CD1c-positive myeloid dendritic cell (primary cell): ENCODE measurements around the gene TMEM45B.
"Not testable (repeated sequence)": the region's sequence is repeated elsewhere in the genome, so short reads cannot be mapped to it uniquely, and the experiment has no call there.

Experiments used
- DNase-seq: peaks from one replicate; pipeline ENCODE4 v3.0.0-alpha.2; 2016; ENCODE audit errors: extremely low spot score

Gene TMEM45B

DNA sequence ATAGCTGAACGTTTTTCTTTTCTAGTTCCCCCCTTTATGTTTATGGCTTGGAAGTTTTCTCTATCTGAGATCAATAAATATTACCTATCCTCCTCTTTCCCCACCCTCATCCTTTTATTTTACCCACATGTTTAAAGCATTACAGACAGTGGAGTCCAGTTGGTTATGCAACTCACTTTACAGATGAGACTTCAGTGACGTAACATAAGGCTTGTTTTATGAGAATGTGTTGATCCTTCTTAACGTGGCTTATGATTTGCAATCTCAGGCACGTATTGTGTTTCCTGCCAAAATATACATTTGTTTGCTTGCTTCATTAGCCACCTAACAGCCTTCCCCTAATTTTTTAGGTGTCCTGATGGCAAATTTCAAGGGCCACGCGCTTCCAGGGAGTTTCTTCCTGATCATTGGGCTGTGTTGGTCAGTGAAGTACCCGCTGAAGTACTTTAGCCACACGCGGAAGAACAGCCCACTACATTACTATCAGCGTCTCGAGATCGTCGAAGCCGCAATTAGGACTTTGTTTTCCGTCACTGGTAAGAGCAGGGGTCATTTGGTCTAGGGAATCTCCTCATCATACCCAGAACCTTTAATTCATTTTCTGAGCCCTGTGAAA lies 36.6 kb downstream of the TMEM45B start:
- no peak for DNase-seq

GRCh38 chr11:129853518-129854231 lies 38.0 kb downstream of the TMEM45B start:
- no peak for DNase-seq

GRCh38 chr11:129854232-129854805 lies 38.7 kb downstream of the TMEM45B start:
- no peak for DNase-seq

GRCh38 chr11:129855086-129855485 lies 39.4 kb downstream of the TMEM45B start:
- DNase-seq = no peak

DNA sequence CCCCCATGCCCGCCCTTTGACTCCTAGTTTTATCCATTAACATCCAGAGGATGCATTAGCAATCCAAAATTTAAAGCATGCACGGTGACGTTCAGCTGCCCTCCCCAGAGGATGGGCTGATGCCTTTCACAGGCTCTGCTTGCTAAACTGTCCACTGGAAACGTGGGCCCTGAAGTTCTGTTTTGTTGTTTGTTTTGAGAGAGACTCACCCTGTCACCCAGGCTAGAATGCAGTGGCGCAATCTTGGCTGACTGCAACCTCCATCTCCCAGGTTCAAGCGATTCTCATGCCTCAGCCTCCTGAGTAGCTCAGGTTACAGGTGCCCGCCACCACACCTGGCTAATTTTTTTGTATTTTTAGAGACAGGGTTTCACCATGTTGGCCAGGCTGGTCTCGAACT lies 40.4 kb downstream of the TMEM45B start:
- DNase-seq = no peak

DNA sequence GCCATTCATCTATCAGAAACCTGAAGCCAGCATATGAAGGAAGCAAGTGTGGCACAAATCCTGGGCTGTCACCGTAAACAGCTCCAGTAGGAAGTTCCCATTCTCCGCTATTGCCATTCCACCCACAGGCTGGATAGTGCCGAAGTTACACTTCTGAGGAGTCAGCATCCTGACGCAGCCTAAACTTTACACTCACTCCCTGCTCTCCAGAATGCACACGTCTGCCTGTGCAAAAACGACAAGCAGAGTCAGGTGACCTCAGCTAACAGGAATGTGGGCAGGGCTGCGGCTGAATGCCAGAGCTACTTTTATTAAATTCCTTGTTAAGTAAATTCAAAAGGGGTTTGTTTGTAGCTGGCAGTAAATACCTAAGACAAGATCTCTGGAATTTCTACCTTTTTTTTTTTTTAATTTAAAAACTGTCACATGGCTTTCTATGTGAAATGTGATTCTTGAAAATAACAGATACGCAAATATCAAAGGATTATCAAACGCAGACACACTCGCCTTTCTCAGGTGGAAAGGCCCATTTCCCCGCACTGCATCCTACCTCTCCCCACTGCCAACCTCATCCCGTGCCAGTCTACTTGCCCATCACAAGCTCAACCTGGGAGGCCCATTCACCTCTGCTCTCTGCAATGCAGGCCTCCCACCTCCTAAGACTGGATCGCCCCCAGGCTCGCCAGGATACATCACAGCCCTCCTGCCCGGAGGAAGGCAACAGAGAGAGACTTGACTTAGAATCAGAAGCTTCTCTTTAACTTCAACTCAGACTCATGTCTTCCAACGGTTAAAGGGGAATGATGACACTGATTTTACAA lies 46.3 kb downstream of the TMEM45B start:
- DNase-seq = no peak

DNA sequence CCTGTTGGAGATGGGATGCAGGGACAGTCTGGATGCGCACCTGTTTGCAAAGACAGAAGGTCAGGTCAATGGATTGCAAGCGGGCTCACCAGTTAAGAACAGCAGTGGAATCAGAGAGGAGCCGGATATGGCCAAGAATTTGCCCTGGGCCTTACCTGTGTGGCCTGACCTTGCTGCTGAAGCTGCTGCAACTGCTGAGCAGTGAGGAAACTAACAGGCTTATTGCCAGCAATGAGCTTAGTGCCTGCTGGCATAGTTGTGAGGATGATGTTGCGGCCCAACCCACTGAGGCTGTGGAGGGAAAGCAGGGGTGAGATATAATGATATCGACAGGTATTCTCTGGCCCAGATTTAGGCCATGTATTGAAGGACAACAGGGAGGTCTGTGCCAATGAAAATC lies 49.2 kb downstream of the TMEM45B start:
- no peak for DNase-seq

DNA sequence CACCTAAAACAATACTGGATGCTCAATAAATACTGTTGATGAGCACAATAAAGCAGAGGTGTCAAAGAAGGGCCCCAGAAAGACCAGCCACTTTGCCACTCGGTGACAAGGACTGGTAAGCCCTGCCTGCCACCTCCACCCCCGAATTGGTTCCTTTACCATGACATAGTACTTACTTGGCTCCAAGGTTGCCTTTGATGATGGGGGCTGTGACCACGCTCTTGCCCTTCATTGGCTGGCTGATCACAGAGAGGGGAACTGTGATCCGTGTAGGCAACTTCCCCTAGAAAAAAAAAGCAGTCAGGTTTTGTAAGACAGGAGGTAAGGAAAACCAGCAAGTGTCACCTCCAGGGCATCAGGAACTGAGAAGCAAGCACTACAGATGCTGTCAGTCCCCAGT lies 50.1 kb downstream of the TMEM45B start:
- DNase-seq = peak; percentile 41

DNA sequence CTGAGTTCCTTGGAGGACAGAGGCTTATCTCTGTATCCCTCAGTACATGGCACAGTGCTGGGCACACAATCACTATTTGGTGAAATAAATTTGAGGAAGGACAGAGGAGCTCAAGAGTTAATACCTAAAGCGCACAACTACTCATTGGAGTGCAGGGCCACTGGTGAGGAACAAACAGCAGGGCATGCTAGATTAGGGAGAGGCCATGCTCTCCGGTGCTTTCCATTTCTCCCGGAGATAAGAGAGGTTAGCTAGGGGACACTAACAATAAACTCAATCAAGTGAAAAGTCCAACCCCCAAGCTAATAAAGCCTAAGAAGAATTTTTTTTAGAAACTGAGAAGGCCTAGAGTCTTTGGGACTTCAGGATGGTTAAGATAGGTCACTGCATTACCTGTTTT lies 50.7 kb downstream of the TMEM45B start:
- DNase-seq = no peak

- DNase-seq = not testable (repeated sequence)
These were observed 53.0 kb downstream of the TMEM45B start for GRCh38 chr11:129868626-129869025.

DNA sequence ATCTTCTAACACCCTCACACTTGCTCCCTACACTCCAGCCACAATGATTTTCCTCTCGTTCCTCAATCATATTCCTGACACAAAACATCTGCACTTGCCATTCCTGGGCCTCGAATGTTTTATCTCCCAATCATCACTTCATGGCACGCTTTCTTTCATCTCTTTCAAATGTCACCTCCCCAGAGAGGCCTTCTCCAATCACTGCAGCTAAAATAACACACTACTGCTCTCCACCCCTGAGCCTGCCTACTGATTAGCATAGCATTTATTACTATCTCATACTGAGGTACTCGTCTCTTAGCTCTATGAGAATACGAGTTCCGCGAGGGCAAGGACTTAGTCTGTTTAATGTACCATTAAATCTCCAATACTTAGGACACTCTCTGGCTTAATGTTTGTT lies 56.3 kb downstream of the TMEM45B start:
- DNase-seq = no peak

DNA sequence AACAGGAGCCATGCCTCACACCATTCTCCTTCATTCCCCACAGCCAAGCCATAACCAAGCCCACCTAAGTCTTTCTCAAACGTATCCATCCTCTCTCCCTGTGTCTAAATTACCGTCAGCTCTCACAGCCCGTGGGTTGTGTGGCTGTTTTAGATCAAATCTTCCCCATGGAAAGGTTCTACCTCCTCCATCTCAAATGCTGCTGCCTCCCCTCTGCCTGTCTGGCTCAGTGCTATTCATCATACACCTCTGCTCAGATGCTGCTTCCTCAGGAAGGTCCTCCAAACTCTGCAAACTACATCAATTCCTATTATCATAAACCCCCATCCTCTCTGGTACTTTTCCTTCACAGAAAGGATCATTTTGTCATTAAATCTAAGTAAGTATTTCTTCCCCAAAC lies 64.7 kb downstream of the TMEM45B start:
- no peak for DNase-seq

DNA sequence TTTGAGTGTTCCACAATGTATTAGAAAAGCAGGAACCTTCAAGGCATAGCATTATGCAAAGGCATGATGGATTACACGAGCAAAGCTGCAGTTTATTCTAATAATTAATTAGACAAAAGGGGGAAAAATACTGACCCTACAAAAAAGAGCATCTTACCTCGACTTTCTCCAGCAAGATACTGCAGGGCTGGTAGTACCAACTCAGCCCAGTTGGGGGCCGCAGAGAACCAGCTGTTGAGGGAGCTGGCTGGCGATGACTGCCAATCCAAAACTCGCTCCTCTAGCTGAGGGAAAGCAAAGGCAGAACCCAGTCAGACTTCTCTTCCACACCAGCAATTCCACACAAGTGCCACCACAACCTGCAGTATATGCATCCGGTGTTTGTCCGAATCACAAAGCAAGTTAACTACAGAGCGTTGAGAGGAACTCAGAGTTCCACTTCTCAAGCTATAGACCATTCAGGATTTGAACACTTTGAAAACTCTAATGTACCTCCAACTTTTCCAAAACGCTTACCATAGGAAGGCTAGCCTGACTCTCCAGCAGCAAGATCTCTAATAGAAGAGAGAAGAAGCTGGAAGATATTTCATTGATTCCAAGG lies 66.0 kb downstream of the TMEM45B start:
- peak; percentile 8 for DNase-seq

- DNase-seq = no peak
These were observed 68.9 kb downstream of the TMEM45B start for GRCh38 chr11:129884581-129884980.

DNA sequence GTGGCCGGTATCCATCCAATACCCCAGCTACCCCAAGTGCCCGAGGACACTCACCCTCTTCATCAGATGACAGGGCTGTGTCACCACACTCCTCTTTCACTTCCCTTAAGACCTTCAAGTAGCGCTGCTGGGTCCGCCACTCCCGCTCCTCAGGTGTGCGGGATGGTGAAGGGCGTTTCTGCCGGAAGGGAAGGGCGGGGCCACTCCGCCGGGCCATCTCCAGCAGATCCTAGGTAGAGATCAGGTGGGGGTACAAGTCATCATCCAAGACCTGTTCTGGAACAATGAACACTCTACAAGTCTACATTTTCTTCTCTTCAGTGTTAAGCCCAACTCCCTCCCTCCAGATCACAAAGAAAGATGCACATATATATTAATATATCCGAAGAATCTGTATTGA lies 69.7 kb downstream of the TMEM45B start:
- DNase-seq = no peak

GRCh38 chr11:129888451-129888850 lies 72.8 kb downstream of the TMEM45B start:
- DNase-seq = no peak

DNA sequence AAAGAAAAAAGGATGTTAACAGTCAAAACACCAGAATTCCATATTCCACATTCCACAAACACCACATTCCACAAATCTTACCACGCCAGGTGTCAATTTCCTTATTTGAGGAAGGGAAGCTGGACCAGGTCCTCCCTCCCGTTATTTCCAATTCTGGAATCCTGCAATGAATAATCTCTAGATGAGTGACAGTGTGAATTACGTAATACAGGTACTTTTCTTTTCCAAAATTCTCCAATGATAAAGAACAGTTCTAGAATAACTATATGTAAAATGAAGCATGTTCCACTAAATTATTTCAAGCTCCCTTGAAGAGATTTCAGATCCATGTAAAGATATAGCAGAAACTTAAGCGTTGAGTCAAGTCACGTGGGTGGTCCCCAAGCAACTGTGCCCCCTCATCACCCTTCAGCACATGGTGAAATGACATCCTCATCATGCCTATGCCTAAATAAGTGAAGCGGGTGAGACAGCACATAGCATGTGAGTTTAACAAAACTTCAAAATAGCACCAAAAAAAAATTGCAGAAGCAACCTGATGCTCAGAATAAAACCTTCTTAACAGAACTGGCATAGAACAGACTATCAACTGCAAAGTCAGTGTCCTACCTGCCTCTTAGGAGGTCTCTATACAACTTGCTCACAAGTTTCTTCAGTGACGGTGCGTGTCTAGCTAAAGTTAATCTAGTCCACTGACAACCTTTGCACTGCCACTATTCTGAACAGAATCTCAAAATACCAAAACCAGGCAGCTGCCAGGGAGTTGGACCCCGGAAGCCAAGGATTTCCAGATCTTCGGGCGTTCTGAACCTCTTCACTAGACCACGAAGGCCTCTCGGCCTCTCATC lies 78.9 kb downstream of the TMEM45B start:
- DNase-seq = peak; percentile 31

- peak; percentile 84 for DNase-seq
These were observed 79.7 kb downstream of the TMEM45B start, which contains the start of gene NFRKB for GRCh38 chr11:129895126-129896041. Gene NFRKB (minus strand): TSS chr11:129895578. CDS start chr11:129892849, 2,729 bp downstream.

DNA sequence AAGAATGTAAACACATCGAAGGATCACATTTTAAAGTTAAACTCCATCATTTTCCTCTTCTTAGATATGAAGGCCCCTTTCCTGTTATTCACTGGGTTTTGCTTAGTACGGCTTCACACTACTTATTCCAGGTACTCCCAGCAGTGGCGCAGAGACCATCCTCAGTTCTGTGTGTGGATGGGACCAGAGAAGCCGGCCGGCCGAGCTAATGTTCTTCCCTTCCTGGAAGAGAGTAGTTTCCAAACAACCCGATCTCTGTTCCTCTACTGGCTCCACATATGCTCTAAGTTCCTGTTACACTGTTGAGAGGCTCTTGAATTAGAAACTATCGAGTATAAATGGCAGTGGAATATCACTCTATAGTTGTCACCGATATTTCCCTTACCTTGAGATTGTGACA lies 80.4 kb downstream of the TMEM45B start:
- DNase-seq = peak; percentile 54

DNA sequence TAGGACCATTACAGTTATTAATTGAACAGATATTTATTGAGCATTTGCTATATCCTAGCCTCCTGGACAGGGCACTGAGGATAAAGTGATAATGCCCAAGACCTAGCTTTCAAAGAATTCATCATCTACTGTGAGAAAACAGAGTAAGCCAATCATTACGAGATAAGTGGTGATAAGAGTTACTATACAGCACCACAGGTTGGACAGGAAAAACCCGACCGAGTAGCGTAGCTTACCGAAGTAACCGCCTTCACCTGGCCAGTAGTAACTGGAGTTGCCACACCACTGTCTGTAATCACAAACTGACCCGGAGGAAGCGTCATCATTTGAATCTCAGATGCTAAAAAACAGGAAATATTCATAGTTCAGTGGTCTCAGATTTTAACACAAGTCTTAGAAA lies 89.8 kb downstream of the TMEM45B start:
- DNase-seq = no peak
